AG09319 (cell line): ENCODE measurements around the gene TBX15.

Source experiments
- DNase-seq: peaks from one replicate; pipeline ENCODE4 v3.0.0-alpha.2; 2010; ENCODE audit warnings: low read depth; ENCODE audit errors: extremely low read depth
- CTCF ChIP-seq: IDR thresholded peaks from 2 replicates; pipeline ENCODE4 v1.5.1; 2011; ENCODE audit warnings: low read depth, mild to moderate bottlenecking, inconsistent platforms, low read length, moderate library complexity

TBX15 gene

GRCh38 chr1:119006406-119007279, 18.5 kb upstream of the TBX15 start:
- TF ChIP-seq CTCF = no peak
- DNase-seq = no peak

GRCh38 chr1:119005724-119006405, 17.7 kb upstream of the TBX15 start:
- DNase-seq = no peak

GRCh38 chr1:119004781-119005180, 16.6 kb upstream of the TBX15 start:
- no peak for TF ChIP-seq CTCF
- no peak for DNase-seq

More at GRCh38 chr1:119005724-119006405, 17.7 kb upstream of the TBX15 start:
- TF ChIP-seq CTCF = no peak

GRCh38 chr1:119004129-119004527, 16.0 kb upstream of the TBX15 start:
- TF ChIP-seq CTCF = no peak

GRCh38 chr1:119003413-119004128, 15.4 kb upstream of the TBX15 start:
- DNase-seq = no peak
- no peak for TF ChIP-seq CTCF

More at GRCh38 chr1:119004129-119004527, 16.0 kb upstream of the TBX15 start:
- no peak for DNase-seq

GRCh38 chr1:119002028-119002686, 14.0 kb upstream of the TBX15 start:
- no peak for TF ChIP-seq CTCF

More at GRCh38 chr1:119002028-119002686, 14.0 kb upstream of the TBX15 start:
- peak; percentile 56 for DNase-seq
